Cardiac fibroblast (primary cell): ENCODE results near the gene CXCL9.
A peak's percentile ranks its signal among the peaks of the same experiment; 100 is the strongest.
"Not testable (repeated sequence)": the region's sequence is repeated elsewhere in the genome, so short reads cannot be mapped to it uniquely, and the experiment has no call there.

Experiments
- DNase-seq, 2 donors: peaks; one replicate each; pipeline versions ENCODE4 v3.0.0 to v3.0.0-alpha.2; 2010; ENCODE audit warnings: low read depth in 2 of 2
- H3K4me3 ChIP-seq, 2 donors: replicated peaks in 1 of 2; 1 replicate in 1 of 2; 2 replicates in 1 of 2; pipeline ENCODE4 v1.5.1; 2011; ENCODE audit warnings: low read depth in 2 of 2, low read length in 2 of 2, mild to moderate bottlenecking in 2 of 2, moderate library complexity in 1 of 2
- TF ChIP-seq, protein P1 (sequence below): IDR thresholded peaks from one replicate; pipeline ENCODE4 v1.5.1; 2011; ENCODE audit warnings: low read depth, mild to moderate bottlenecking, low read length, inconsistent platforms

Gene CXCL9

DNA sequence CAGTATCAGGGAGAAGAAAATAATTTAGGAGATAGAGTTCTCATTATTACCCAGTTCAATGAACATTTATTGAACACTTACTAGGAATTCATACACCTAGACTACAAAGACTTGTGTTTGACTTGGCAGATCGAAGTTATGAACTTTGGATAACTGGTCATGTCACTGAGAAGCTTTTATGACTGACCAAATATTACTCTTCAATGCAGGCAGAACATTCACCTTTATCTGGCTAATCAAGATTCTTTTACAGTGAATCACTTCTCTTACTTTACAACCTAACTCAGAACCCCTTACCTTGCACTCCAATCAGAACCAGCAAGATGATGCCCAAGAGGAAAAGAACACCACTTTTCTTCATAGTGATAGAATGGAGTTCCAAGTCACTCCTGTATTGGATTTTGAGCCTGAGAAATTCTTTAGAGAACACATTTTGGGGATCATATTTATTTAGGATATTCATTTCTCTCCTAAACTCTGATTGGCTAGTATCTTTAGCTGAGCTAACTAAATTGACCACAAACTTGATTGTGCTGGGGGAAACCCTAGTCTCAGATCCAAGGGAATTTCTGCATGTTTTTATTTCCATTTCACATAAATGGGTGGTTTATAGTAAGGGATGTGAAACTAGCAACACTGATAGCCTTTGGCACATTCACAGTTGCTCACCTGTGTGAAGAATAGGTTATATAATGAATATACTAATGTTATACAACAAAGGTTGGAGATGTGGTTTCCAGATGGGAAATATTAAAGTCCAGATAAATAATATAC is at the start of gene CXCL9:
Gene CXCL9 (minus strand): TSS at position 421 of the 774 bp plus-strand sequence. CDS start 60 bp downstream, at position 361.
- TF ChIP-seq, protein P1, sequence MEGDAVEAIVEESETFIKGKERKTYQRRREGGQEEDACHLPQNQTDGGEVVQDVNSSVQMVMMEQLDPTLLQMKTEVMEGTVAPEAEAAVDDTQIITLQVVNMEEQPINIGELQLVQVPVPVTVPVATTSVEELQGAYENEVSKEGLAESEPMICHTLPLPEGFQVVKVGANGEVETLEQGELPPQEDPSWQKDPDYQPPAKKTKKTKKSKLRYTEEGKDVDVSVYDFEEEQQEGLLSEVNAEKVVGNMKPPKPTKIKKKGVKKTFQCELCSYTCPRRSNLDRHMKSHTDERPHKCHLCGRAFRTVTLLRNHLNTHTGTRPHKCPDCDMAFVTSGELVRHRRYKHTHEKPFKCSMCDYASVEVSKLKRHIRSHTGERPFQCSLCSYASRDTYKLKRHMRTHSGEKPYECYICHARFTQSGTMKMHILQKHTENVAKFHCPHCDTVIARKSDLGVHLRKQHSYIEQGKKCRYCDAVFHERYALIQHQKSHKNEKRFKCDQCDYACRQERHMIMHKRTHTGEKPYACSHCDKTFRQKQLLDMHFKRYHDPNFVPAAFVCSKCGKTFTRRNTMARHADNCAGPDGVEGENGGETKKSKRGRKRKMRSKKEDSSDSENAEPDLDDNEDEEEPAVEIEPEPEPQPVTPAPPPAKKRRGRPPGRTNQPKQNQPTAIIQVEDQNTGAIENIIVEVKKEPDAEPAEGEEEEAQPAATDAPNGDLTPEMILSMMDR, result no peak
- no peak for DNase-seq
- no peak within 1 kb of the TSS for H3K4me3 ChIP-seq

DNA sequence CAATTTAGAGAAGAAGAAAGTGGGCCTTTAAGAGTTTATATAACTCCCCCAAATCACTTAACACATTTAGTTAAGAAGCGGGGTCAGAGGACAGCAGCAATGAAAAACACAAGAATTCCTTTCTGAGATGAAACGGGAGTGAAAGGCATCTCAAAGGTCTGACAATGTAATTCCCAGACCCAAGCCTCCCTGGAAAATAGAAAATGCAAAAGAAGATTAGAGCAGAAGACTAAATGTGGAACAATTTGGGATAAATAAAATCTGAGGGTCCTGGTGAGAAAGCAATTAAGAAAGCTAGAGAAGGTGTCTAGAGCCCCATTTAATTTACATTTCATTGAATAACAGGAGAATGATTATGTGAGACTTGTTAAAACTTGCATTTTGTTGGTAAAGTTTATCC is 48.1 kb upstream of the CXCL9 start:
- TF ChIP-seq, protein P1, result no peak
- H3K4me3 ChIP-seq, result no peak overlapping the region
- no peak for DNase-seq

DNA sequence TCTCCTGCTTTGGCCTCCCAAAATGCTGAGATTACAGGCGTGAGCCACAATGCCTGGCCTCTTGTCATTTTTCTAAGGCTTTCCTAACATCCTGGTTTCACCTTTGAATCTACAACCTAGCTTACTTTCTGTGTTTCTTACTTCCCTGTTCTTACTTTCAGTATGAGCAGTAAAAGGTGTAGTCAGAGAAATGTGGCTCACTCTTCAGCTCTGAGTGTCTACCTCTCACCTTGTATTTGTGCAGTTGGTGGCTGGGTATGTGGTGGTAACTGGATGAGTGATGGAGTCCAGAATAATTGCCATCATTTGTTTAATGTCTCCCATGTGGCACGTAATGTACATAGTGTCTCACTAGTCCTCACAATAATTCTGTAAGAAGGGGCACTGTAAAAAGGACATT is 47.7 kb upstream of the CXCL9 start:
- H3K4me3 ChIP-seq, result no peak overlapping the region
- no peak for DNase-seq
- TF ChIP-seq, protein P1, result no peak

DNA sequence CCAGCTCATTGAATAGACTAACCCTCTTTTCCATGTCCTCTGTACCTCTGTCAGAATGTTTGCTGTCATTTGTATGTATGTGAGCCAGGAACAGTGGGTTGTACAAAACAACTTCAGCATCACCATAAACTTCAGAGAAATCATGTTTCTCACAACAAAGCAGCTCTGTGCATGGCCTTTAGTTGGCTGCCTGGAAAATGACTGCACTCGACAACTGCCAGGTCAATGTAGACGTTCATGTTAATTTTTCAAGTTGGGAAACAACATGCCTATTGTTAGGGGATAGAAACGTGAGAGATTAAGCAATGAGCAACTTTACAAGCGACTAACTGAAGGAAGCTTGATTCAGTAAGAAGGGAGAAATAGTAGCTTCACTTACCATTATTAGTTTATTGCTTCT is 46.4 kb upstream of the CXCL9 start:
- peak in 1 of 2 donors; percentile 8 for DNase-seq
- H3K4me3 ChIP-seq, result no peak overlapping the region
- TF ChIP-seq, protein P1, result no peak

DNA sequence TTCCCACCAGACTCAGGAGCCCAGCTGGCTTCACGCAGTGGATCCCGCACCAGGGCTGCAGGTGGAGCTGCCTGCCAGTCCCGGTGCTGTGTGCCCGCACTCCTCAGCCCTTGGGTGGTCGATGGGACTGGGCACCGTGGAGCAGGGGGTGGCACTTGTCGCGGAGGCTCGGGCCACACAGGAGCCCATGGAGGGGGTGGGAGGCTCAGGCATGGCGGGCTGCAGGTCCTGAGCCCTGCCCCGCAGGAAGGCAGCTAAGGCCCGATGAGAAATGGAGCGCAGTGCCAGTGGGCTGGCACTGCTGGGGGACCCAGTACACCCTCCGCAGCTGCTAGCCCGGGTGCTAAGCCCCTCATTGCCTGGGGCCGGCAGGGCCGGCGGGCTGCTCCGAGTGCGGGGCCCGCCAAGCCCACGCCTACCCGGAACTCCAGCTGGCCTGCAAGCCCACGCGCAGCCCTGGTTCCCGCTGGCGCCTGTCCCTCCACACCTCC is 43.3 kb upstream of the CXCL9 start:
- DNase-seq, H3K4me3 ChIP-seq: not testable (repeated sequence)

DNA sequence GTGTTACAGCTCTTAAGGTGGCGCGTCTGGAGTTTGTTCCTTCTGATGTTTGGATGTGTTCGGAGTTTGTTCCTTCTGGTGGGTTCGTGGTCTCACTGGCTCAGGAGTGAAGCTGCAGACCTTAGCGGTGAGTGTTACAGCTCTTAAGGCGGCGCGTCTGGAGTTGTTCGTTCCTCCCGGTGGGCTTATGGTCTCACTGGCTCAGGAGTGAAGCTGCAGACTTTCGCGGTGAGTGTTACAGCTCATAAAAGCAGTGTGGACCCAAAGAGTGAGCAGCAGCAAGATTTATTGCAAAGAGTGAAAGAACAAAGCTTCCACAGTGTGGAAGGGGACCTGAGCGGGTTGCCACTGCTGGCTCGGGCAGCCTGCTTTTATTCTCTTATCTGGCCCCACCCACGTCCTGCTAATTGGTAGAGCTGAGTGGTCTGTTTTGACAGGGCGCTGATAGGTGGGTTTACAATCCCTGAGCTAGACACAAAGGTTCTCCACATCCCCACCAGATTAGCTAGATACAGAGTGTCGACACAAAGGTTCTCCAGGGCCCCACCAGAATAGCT is 42.6 kb upstream of the CXCL9 start:
- not testable (repeated sequence) for DNase-seq, H3K4me3 ChIP-seq

DNA sequence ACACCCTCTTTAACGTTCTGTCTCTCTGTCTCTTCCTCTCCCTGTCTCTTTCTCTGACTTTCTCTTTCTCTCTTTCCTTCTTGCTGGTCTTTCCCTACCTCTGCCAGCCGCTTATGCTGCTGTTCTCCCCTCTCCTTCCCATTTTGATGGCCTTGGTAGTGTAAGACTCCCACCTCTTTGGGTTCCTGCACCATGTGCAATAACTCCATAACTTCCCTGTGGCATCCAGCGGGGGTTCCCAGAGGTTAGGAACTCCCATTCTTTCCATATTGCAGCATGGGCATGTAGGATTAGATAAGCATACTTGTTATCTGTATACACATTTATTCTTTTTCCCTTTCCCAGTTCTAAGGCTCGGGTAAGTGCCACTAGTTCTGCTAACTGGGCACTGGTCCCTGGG is 37.4 kb upstream of the CXCL9 start:
- DNase-seq, H3K4me3 ChIP-seq: not testable (repeated sequence)

DNA sequence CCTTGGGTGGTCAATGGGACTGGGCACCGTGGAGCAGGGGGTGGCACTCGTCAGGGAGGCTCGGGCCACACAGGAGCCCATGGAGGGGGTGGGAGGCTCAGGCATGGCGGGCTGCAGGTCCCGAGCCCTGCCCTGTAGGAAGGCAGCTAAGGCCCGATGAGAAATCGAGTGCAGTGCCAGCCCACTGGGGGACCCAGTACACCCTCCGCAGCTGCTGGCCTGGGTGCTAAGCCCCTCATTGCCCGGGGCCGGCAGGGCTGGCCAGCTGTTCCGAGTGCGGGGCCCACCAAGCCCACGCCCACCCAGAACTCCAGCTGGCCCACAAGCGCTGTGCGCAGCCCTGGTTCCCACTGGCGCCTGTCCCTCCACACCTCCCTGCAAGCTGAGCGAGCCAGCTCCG is 36.0 kb upstream of the CXCL9 start:
- H3K4me3 ChIP-seq, DNase-seq: not testable (repeated sequence)

DNA sequence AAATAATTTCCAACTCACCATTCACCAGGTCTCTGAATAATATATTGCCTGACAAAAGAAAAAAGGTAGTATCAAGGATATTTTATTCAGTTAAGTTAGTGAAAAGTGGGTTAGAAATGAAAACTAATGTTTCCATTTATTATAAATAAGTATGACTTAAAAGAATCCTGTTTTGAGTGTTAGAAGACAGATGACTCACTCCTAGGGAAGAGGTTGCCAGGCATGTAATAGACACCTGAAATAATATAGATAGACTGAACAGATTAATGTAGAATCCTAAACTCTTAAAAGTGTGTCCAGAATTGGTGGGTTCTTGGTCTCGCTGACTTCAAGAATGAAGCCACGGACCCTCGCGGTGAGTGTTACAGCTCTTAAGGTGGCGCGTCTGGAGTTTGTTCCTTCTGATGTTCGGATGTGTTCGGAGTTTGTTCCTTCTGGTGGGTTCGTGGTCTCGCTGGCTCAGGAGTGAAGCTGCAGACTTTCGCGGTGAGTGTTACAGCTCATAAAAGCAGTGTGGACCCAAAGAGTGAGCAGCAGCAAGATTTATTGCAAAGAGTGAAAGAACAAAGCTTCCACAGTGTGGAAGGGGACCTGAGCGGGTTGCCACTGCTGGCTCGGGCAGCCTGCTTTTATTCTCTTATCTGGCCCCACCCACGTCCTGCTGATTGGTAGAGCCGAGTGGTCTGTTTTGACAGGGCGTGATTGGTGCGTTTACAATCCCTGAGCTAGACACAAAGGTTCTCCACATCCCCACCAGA is 35.1 kb upstream of the CXCL9 start:
- H3K4me3 ChIP-seq, result not testable (repeated sequence)
- peak in 1 of 2 donors; percentile 38 for DNase-seq
